ENCODE data around the gene GDI1. TPM values are rescaled to one million over a fixed set of nuclear protein-coding genes. Genes with fewer than 3 reads are reported as not detected.

The GDI1 gene
- total RNA-seq, 1 donor from 2014 or later: 143 TPM

DNA sequence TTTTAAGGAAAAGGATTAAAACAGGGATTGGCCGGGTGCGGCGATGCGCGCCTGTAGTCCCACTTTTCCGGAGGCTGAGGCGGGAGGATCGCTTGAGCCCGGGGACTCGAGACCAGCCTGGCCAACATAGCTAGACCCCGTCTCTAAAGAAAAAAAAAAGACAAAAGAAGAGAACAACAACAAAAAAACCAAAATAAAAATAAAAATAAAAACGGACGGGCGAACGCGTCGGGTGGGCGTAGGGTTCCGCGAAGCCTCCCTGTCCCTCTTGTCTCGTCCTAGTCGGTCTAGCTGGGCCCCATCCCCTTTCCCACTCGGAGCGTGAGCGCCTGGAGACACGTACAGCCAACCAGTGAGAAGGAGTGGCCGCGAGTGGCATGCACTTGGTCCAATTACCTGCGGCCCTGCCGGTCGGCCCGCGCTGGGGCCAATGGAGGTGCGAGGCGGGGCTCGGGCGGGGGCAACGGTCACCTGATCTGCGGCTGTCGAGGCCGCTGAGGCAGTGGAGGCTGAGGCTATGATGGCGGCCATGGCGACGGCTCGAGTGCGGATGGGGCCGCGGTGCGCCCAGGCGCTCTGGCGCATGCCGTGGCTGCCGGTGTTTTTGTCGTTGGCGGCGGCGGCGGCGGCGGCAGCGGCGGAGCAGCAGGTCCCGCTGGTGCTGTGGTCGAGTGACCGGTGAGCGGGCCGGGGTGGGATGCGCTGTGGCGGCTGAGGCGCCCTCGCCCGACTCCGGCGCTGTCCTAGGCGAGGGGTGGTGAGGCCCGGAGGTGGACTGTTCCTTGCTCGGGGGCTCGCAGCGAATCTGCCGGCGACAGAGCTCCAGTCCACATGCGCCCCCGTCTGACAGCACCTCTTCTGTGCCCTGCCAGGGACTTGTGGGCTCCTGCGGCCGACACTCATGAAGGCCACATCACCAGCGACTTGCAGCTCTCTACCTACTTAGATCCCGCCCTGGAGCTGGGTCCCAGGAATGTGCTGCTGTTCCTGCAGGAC is 8.5 kb upstream of the GDI1 start, which contains the start of gene ATP6AP1:
TSS of gene ATP6AP1 (plus strand) at position 502 of the 996 bp plus-strand sequence. CDS start at position 518, 16 bp downstream.
- peak within 1 kb of the TSS; percentile 47 for H3K27ac Mint-ChIP-seq (ENCODE audit: unreplicated experiment)
- Histone ChIP-seq H3K79me2 (ENCODE audit: insufficient read depth, low read length) (peaks cover 29% of the 10 kb centered on the region), H2AFZ (ENCODE audit: low read depth, low read length) (peak within 1 kb of the TSS; percentile 56), H3K4me3 (ENCODE audit: insufficient read depth, low read depth, low read length) (peak within 1 kb of the TSS; percentile 66), H3K9me3 (ENCODE audit: insufficient read depth, low read depth, low read length) (no peaks in the 10 kb centered on the region), H3K27me3 (ENCODE audit: insufficient read depth, low read length) (no peaks in the 10 kb centered on the region), H3K36me3 (ENCODE audit: insufficient read depth, low read length) (no peaks in the 10 kb centered on the region), H3K9ac (ENCODE audit: low read length) (peak within 1 kb of the TSS; percentile 67), H3K4me1 (ENCODE audit: insufficient read depth, low read length) (no peaks in the 10 kb centered on the region), H4K20me1 (ENCODE audit: insufficient read depth, low read length) (peaks cover 21% of the 10 kb centered on the region), H3K4me2 (ENCODE audit: low read length) (peak within 1 kb of the TSS; percentile 86), H3K27ac (ENCODE audit: low read depth, low read length) (peak within 1 kb of the TSS; percentile 19)
- H3K27me3 Mint-ChIP-seq (ENCODE audit: low read depth, unreplicated experiment): no peaks in the 10 kb centered on the region
- peak within 1 kb of the TSS; percentile 82 for H3K4me3 Mint-ChIP-seq (ENCODE audit: unreplicated experiment)
- no peaks in the 10 kb centered on the region for H3K36me3 Mint-ChIP-seq (ENCODE audit: low read depth, unreplicated experiment)
- no peak for FAIRE-seq
- H3K4me1 Mint-ChIP-seq (ENCODE audit: low read depth, unreplicated experiment): peaks cover 16% of the 10 kb centered on the region
- TF ChIP-seq, protein P1, sequence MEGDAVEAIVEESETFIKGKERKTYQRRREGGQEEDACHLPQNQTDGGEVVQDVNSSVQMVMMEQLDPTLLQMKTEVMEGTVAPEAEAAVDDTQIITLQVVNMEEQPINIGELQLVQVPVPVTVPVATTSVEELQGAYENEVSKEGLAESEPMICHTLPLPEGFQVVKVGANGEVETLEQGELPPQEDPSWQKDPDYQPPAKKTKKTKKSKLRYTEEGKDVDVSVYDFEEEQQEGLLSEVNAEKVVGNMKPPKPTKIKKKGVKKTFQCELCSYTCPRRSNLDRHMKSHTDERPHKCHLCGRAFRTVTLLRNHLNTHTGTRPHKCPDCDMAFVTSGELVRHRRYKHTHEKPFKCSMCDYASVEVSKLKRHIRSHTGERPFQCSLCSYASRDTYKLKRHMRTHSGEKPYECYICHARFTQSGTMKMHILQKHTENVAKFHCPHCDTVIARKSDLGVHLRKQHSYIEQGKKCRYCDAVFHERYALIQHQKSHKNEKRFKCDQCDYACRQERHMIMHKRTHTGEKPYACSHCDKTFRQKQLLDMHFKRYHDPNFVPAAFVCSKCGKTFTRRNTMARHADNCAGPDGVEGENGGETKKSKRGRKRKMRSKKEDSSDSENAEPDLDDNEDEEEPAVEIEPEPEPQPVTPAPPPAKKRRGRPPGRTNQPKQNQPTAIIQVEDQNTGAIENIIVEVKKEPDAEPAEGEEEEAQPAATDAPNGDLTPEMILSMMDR (IDR thresholded peaks at IDR 0.05; ENCODE audit: insufficient read depth, low read depth, low read length): no peak
- no peak for TF ChIP-seq EZH2 (IDR thresholded peaks at IDR 0.05; ENCODE audit: insufficient read depth, low read length)
- no peaks in the 10 kb centered on the region for H3K9me3 Mint-ChIP-seq (ENCODE audit: unreplicated experiment)
- DNase-seq (ENCODE audit: low read depth): peak; percentile 92

DNA sequence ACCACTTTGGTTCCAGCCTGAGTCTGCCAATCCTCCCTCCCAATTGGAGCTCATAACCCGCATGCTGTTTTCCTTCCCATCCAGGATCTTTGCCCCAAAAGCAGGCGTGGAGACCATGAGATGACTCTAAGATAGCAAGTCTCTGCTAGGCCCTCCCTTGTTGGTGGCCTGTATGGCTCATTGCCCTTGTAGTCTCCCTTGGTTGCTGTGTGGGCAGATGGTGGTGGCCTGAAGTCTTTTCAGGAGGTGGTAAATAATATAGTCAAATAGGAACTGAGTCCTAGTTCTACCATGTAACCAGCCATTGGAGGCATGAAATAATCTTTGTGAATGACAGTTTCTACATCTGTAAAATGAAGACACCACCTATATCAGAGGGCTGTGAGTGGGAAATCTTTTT is 7.2 kb upstream of the GDI1 start:
- Mint-ChIP-seq H3K4me1 (ENCODE audit: low read depth, unreplicated experiment) (peaks cover 16% of the 10 kb centered on the region), H3K36me3 (ENCODE audit: low read depth, unreplicated experiment) (no peaks in the 10 kb centered on the region), H3K27ac (ENCODE audit: unreplicated experiment) (no peak overlapping the region), H3K9me3 (ENCODE audit: unreplicated experiment) (no peaks in the 10 kb centered on the region), H3K4me3 (ENCODE audit: unreplicated experiment) (peak overlapping the region; percentile 82), H3K27me3 (ENCODE audit: low read depth, unreplicated experiment) (no peaks in the 10 kb centered on the region)
- Histone ChIP-seq H3K9ac (ENCODE audit: low read length) (no peak overlapping the region), H3K27me3 (ENCODE audit: insufficient read depth, low read length) (no peaks in the 10 kb centered on the region), H3K36me3 (ENCODE audit: insufficient read depth, low read length) (no peaks in the 10 kb centered on the region), H2AFZ (ENCODE audit: low read depth, low read length) (no peak overlapping the region), H4K20me1 (ENCODE audit: insufficient read depth, low read length) (peaks cover 21% of the 10 kb centered on the region), H3K4me3 (ENCODE audit: insufficient read depth, low read depth, low read length) (peak overlapping the region; percentile 66), H3K4me2 (ENCODE audit: low read length) (peak overlapping the region; percentile 86), H3K4me1 (ENCODE audit: insufficient read depth, low read length) (no peaks in the 10 kb centered on the region), H3K79me2 (ENCODE audit: insufficient read depth, low read length) (peaks cover 29% of the 10 kb centered on the region), H3K27ac (ENCODE audit: low read depth, low read length) (no peak overlapping the region), H3K9me3 (ENCODE audit: insufficient read depth, low read depth, low read length) (no peaks in the 10 kb centered on the region)
- no peak for FAIRE-seq
- no peak for TF ChIP-seq EZH2 (IDR thresholded peaks at IDR 0.05; ENCODE audit: insufficient read depth, low read length)
- TF ChIP-seq, protein P1 (IDR thresholded peaks at IDR 0.05; ENCODE audit: insufficient read depth, low read depth, low read length): no peak
- no peak for DNase-seq (ENCODE audit: low read depth)

Data from astrocyte (in vitro differentiated cells and primary cell).